Vagina (tissue), 2 donors: ENCODE measurements around the gene IFI6. TPM values are rescaled to one million over a fixed set of nuclear protein-coding genes. Genes with fewer than 3 reads are reported as not detected.

Source experiments
- DNase-seq, 2 donors: peaks; one replicate each; pipeline ENCODE4 v3.0.0-alpha.2; 2017; ENCODE audit errors: extremely low spot score in 2 of 2
- H3K27ac ChIP-seq: fragments of 200-600 bp; sonication (generic); one replicate; pipeline ENCODE4 v1.5.1; 2019
- H3K27me3 ChIP-seq: fragments of 200-600 bp; sonication (generic); one replicate; pipeline ENCODE4 v1.5.1; 2019
- H3K36me3 ChIP-seq, 2 donors: fragments of 200-600 bp; sonication (generic); one replicate each; pipeline ENCODE4 v1.5.1; 2017 to 2019
- H3K4me1 ChIP-seq: fragments of 200-600 bp; sonication (generic); one replicate; pipeline ENCODE4 v1.5.1; 2019
- H3K4me3 ChIP-seq, 2 donors: fragments of 200-600 bp; sonication (generic); 1 replicate in 1 of 2; 2 replicates in 1 of 2; pipeline ENCODE4 v1.5.1; 2016 to 2019
- H3K9me3 ChIP-seq: fragments of 200-600 bp; sonication (generic); one replicate; pipeline ENCODE4 v1.5.1; 2019
- POLR2A ChIP-seq, 2 donors: fragments of 450-650 bp; IDR thresholded peaks; one replicate each; pipeline ENCODE4 v1.6.1; 2017; ENCODE audit warnings: antibody characterized with exemption in 2 of 2, mild to moderate bottlenecking in 2 of 2, moderate library complexity in 2 of 2
- POLR2AphosphoS5 ChIP-seq, 2 donors: sonication (generic); formaldehyde crosslinking; IDR thresholded peaks; one replicate each; pipeline ENCODE4 v1.9.0; 2017; ENCODE audit warnings: antibody characterized with exemption in 2 of 2, mild to moderate bottlenecking in 2 of 2, low read depth in 1 of 2; ENCODE audit not compliant: insufficient read depth in 1 of 2
- intact Hi-C: fragments of 100-400 bp; cut with DNase I; formaldehyde crosslinking; loops from one replicate; pipeline ENCODE4 v1.15.1; 2023
- total RNA-seq: library from RNA; depleted of rRNA; stranded (reverse); fragments of >200 nt; gene quantifications from one replicate; pipeline ENCODE4 v1.2.3, GENCODE V29; 2016
- TF ChIP-seq, protein P1 (sequence below), 3 experiments: fragments of 450-650 bp in 2 of 3; fragments of 200-600 bp in 1 of 3; sonication (generic) in 1 of 3; IDR thresholded peaks; one replicate each; pipeline ENCODE4 v1.5.1; 2017 to 2019; ENCODE audit warnings: antibody characterized with exemption in 3 of 3, mild to moderate bottlenecking in 2 of 3, moderate library complexity in 2 of 3

Gene IFI6
- total RNA-seq, 1 donor from 2014 or later, result 28.2 TPM

DNA sequence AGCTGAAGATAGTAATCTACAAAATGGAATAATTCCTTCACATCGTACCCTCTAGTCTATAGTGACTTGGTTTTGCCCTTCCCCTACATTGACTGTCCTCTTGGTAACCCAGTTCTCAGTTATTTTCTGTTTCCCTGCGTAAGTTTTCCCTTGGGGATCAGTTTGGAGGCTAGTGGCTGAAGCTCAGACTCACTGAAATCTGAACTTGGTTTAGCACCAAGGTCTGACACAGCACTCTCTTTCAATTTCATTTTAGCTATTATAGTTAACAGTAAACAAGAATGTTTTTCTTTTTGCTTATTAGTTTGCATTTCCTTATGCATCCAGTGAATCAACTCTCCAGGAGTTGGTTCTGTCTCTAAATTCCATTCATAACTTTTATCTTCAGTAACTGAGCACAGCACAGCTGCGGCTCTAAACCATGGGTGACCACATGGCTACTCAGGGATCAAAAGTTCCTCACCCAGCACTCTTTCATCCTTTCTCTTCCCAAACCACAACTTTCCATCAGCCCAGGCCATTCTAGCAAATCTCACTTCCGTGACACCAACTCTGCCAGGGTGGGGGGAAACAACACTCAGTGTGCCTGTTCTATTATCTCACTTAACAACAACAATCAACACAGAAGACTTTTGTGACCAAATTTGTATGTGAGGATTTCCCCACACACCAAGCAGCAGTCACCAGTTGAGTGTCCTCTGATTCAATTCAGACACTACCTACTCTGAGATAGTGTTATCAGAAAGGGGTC lies 17.6 kb upstream of the IFI6 start:
- Histone ChIP-seq H3K27ac (no peak overlapping the region), H3K4me3 (no peak overlapping the region), H3K36me3 (no peaks in the 10 kb centered on the region), H3K9me3 (no peaks in the 10 kb centered on the region), H3K27me3 (no peaks in the 10 kb centered on the region), H3K4me1 (no peaks in the 10 kb centered on the region)
- DNase-seq, result no peak
- intact Hi-C loops, result no loop called here
- TF ChIP-seq POLR2AphosphoS5 (IDR thresholded peaks at IDR 0.05; ENCODE audit: insufficient read depth in 1 of 2, low read depth in 1 of 2) (no peak), POLR2A (IDR thresholded peaks at IDR 0.05) (no peak)
- TF ChIP-seq, protein P1, sequence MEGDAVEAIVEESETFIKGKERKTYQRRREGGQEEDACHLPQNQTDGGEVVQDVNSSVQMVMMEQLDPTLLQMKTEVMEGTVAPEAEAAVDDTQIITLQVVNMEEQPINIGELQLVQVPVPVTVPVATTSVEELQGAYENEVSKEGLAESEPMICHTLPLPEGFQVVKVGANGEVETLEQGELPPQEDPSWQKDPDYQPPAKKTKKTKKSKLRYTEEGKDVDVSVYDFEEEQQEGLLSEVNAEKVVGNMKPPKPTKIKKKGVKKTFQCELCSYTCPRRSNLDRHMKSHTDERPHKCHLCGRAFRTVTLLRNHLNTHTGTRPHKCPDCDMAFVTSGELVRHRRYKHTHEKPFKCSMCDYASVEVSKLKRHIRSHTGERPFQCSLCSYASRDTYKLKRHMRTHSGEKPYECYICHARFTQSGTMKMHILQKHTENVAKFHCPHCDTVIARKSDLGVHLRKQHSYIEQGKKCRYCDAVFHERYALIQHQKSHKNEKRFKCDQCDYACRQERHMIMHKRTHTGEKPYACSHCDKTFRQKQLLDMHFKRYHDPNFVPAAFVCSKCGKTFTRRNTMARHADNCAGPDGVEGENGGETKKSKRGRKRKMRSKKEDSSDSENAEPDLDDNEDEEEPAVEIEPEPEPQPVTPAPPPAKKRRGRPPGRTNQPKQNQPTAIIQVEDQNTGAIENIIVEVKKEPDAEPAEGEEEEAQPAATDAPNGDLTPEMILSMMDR (IDR thresholded peaks at IDR 0.05), result no peak

- no peak for TF ChIP-seq POLR2AphosphoS5 (IDR thresholded peaks at IDR 0.05; ENCODE audit: insufficient read depth in 1 of 2, low read depth in 1 of 2)
- TF ChIP-seq, protein P1 (IDR thresholded peaks at IDR 0.05), result no peak
- TF ChIP-seq POLR2A (IDR thresholded peaks at IDR 0.05), result no peak
Measured at GRCh38 chr1:27687906-27688305, 15.9 kb upstream of the IFI6 start.

GRCh38 chr1:27686223-27686990 lies 14.4 kb upstream of the IFI6 start:
- H3K9me3 ChIP-seq, result peaks cover 3% of the 10 kb centered on the region
- H3K4me1 ChIP-seq, result no peaks in the 10 kb centered on the region
- H3K36me3 ChIP-seq, result no peaks in the 10 kb centered on the region
- TF ChIP-seq POLR2AphosphoS5 (IDR thresholded peaks at IDR 0.05; ENCODE audit: insufficient read depth in 1 of 2, low read depth in 1 of 2) (no peak), POLR2A (IDR thresholded peaks at IDR 0.05) (no peak)
- TF ChIP-seq, protein P1 (IDR thresholded peaks at IDR 0.05), result no peak
- H3K27ac ChIP-seq, result no peak overlapping the region
- intact Hi-C loops, result no loop called here
- H3K4me3 ChIP-seq, result no peak overlapping the region
- DNase-seq, result no peak
- no peaks in the 10 kb centered on the region for H3K27me3 ChIP-seq

More at GRCh38 chr1:27687906-27688305, 15.9 kb upstream of the IFI6 start:
- intact Hi-C loops, result no loop called here
- no peaks in the 10 kb centered on the region for H3K9me3 ChIP-seq
- no peak for DNase-seq
- H3K27me3 ChIP-seq, result no peaks in the 10 kb centered on the region
- H3K27ac ChIP-seq, result no peak overlapping the region
- no peak overlapping the region for H3K4me3 ChIP-seq
- H3K4me1 ChIP-seq, result no peaks in the 10 kb centered on the region
- H3K36me3 ChIP-seq, result no peaks in the 10 kb centered on the region

- DNase-seq, result no peak
- H3K4me3 ChIP-seq, result no peak overlapping the region
- no peaks in the 10 kb centered on the region for H3K27me3 ChIP-seq
- no peaks in the 10 kb centered on the region for H3K4me1 ChIP-seq
- no peaks in the 10 kb centered on the region for H3K36me3 ChIP-seq
- intact Hi-C loops, result no loop called here
- no peak overlapping the region for H3K27ac ChIP-seq
- peaks cover 5% of the 10 kb centered on the region for H3K9me3 ChIP-seq
- no peak for TF ChIP-seq POLR2AphosphoS5 (IDR thresholded peaks at IDR 0.05; ENCODE audit: insufficient read depth in 1 of 2, low read depth in 1 of 2)
- TF ChIP-seq, protein P1 (IDR thresholded peaks at IDR 0.05), result no peak
- TF ChIP-seq POLR2A (IDR thresholded peaks at IDR 0.05), result no peak
Measured at GRCh38 chr1:27684176-27684575, 12.2 kb upstream of the IFI6 start.
